Fibroblast of lung (primary cell): ENCODE data around the gene RAB10. TPM values are rescaled to one million over a fixed set of nuclear protein-coding genes. Genes with fewer than 3 reads are reported as not detected.
A peak's percentile ranks its signal among the peaks of the same experiment; 100 is the strongest.

Experiments
- DNase-seq, 2 donors: peaks; one replicate each; pipeline versions ENCODE4 v3.0.0 to v3.0.0-alpha.2; 2010; ENCODE audit warnings: low read depth in 2 of 2
- H2AFZ ChIP-seq: 2 replicates; pipeline ENCODE4 v1.5.1; 2012; ENCODE audit warnings: low read length, control low read depth, inconsistent platforms
- H3K27ac ChIP-seq: 2 replicates; pipeline ENCODE4 v1.5.1; 2011; ENCODE audit warnings: low read length, control low read depth; ENCODE audit not compliant: insufficient read depth
- H3K27me3 ChIP-seq: 2 replicates; pipeline ENCODE4 v1.5.1; 2011; ENCODE audit warnings: mild to moderate bottlenecking, low read length; ENCODE audit not compliant: control insufficient read depth, insufficient read depth
- H3K36me3 ChIP-seq: 2 replicates; pipeline ENCODE4 v1.5.1; 2011; ENCODE audit warnings: low read length; ENCODE audit not compliant: control insufficient read depth, insufficient read depth
- H3K4me1 ChIP-seq: 2 replicates; pipeline ENCODE4 v1.5.1; 2011; ENCODE audit warnings: low read length; ENCODE audit not compliant: control insufficient read depth, insufficient read depth; ENCODE audit errors: extremely low read depth
- H3K4me2 ChIP-seq: 2 replicates; pipeline ENCODE4 v1.5.1; 2011; ENCODE audit warnings: low read length, control low read depth; ENCODE audit not compliant: insufficient read depth; ENCODE audit errors: extremely low read depth
- H3K4me3 ChIP-seq, 4 experiments: fragments of 200-600 bp in 1 of 4; sonication (generic) in 1 of 4; replicated peaks in 1 of 4; 2 replicates each; pipeline ENCODE4 v1.5.1; 2011 to 2016; ENCODE audit warnings: low read length in 4 of 4, low read depth in 3 of 4, mild to moderate bottlenecking in 3 of 4, control low read depth in 2 of 4, inconsistent platforms in 1 of 4, mixed read lengths in 1 of 4; ENCODE audit not compliant: insufficient read depth in 1 of 4; ENCODE audit errors: control extremely low read depth in 1 of 4
- H3K79me2 ChIP-seq: 2 replicates; pipeline ENCODE4 v1.5.1; 2012; ENCODE audit warnings: mild to moderate bottlenecking, low read length, inconsistent platforms; ENCODE audit not compliant: control insufficient read depth, insufficient read depth
- H3K9ac ChIP-seq: 2 replicates; pipeline ENCODE4 v1.5.1; 2011; ENCODE audit warnings: mild to moderate bottlenecking, low read length, control low read depth; ENCODE audit not compliant: insufficient read depth
- H3K9me3 ChIP-seq: 2 replicates; pipeline ENCODE4 v1.5.1; 2012; ENCODE audit warnings: low read depth, low read length; ENCODE audit not compliant: control insufficient read depth, insufficient read depth
- H4K20me1 ChIP-seq: 2 replicates; pipeline ENCODE4 v1.5.1; 2011; ENCODE audit warnings: low read length; ENCODE audit not compliant: control insufficient read depth, insufficient read depth; ENCODE audit errors: extremely low read depth
- EZH2 ChIP-seq: IDR thresholded peaks from 2 replicates; pipeline ENCODE4 v1.5.1; 2012; ENCODE audit warnings: low read length, control low read depth, mild to moderate bottlenecking; ENCODE audit errors: missing control alignments
- polyA plus RNA-seq, 2 donors: library from polyadenylated mRNA; depleted of rRNA in 1 of 2; stranded (reverse) in 1 of 2; unstranded in 1 of 2; fragments of >200 nt; gene quantifications; 2 replicates each; pipeline ENCODE4 v1.2.1, GENCODE V29; 2011 to 2012; ENCODE audit warnings: missing spikeins in 1 of 2
- total RNA-seq: library from RNA; depleted of rRNA; stranded (reverse); fragments of >200 nt; gene quantifications from 2 replicates; pipeline ENCODE4 v1.2.1, GENCODE V29; 2014
- TF ChIP-seq, protein P1 (sequence below), 2 donors: IDR thresholded peaks in 1 of 2; conservative IDR thresholded peaks in 1 of 2; 1 replicate in 1 of 2; 2 replicates in 1 of 2; pipeline ENCODE4 v1.5.1; 2011 to 2012; ENCODE audit warnings: low read length in 2 of 2, control low read depth in 1 of 2, inconsistent platforms in 1 of 2, low read depth in 1 of 2, mild to moderate bottlenecking in 1 of 2

The RAB10 gene
- total and polyA plus RNA-seq, 2 donors (not counting 1 experiment from before 2014, with no cell fraction given) = 94.1 to 253 TPM

DNA sequence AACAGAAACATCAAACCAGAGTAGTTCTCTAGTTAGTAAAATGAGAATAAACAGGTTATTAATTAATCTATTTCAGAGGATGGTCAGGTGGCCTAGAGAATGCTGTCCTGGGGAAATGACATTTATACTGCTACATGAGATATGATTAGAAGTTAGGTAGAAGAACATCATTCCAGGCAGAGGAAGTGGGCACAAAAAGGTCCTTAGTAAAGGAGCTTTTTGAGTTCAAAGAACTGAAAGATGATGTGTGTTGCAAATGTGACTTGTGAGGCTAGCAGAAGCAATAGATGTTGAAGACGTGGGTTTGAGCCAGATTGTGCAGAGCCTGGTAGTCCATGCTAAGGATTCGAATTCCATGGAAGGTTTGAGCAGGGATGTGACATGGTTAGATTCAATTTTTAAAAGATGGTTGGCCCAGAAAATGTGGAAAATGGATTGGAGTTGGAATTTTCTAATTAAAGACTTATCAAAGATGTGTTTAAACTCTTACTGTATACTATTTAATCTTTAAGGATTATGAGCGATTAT, 34.2 kb downstream of the RAB10 start:
- Histone ChIP-seq H3K4me3 (no peak overlapping the region), H3K27ac (peak overlapping the region; percentile 71), H3K4me2 (peak overlapping the region; percentile 52), H3K9me3 (no peaks in the 10 kb centered on the region), H3K9ac (no peak overlapping the region), H3K79me2 (peaks cover 62% of the 10 kb centered on the region), H4K20me1 (no peaks in the 10 kb centered on the region), H3K4me1 (peaks cover 5% of the 10 kb centered on the region), H2AFZ (no peak overlapping the region), H3K27me3 (no peaks in the 10 kb centered on the region), H3K36me3 (no peaks in the 10 kb centered on the region)
- no peak for DNase-seq
- TF ChIP-seq EZH2 = no peak
- TF ChIP-seq, protein P1, sequence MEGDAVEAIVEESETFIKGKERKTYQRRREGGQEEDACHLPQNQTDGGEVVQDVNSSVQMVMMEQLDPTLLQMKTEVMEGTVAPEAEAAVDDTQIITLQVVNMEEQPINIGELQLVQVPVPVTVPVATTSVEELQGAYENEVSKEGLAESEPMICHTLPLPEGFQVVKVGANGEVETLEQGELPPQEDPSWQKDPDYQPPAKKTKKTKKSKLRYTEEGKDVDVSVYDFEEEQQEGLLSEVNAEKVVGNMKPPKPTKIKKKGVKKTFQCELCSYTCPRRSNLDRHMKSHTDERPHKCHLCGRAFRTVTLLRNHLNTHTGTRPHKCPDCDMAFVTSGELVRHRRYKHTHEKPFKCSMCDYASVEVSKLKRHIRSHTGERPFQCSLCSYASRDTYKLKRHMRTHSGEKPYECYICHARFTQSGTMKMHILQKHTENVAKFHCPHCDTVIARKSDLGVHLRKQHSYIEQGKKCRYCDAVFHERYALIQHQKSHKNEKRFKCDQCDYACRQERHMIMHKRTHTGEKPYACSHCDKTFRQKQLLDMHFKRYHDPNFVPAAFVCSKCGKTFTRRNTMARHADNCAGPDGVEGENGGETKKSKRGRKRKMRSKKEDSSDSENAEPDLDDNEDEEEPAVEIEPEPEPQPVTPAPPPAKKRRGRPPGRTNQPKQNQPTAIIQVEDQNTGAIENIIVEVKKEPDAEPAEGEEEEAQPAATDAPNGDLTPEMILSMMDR (conservative IDR thresholded peaks at IDR 0.05 in 1 of 2, IDR thresholded peaks at IDR 0.05 in 1 of 2; ENCODE audit: low read depth in 1 of 2, low read length in 2 of 2) = no peak

DNA sequence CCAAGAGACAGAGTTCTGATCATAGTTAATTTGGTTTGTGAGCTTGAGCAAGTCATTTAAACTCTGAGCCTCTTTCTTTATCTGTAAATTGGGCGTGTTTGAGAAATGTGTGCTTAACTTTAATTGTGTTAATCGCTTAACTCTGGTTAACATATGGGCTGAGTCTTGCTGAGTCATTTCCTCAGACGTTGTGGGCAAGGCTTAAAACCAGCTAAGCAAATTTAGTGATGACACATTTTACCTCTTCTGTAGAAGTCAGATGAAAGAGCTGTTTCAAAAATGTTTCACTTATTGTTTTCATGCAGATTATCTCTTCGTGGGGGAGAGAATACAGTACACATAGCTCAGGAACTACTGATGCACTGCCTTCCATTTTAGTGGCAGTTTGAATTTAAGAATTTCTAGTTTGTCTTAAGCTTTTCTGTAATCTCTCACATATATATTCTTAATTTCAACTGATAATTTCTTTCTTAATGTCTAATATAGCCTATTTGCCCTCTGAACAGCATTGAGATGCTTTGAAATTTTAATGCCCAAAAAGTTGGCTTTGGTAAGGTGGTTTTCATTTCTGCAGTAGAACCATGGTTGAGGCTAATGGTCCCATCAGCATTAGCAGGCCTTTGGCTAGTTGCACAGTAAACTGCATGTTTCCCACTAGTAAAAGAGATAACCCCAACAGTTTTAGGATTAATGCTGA, 34.9 kb downstream of the RAB10 start:
- Histone ChIP-seq H4K20me1 (no peaks in the 10 kb centered on the region), H3K9ac (no peak overlapping the region), H3K4me1 (peaks cover 5% of the 10 kb centered on the region), H2AFZ (no peak overlapping the region), H3K27ac (peak overlapping the region; percentile 71), H3K79me2 (peaks cover 63% of the 10 kb centered on the region), H3K36me3 (no peaks in the 10 kb centered on the region), H3K4me3 (peak overlapping the region in 1 of 4 experiments; percentile 3), H3K9me3 (no peaks in the 10 kb centered on the region), H3K27me3 (no peaks in the 10 kb centered on the region), H3K4me2 (peak overlapping the region; percentile 72)
- TF ChIP-seq, protein P1 (conservative IDR thresholded peaks at IDR 0.05 in 1 of 2, IDR thresholded peaks at IDR 0.05 in 1 of 2; ENCODE audit: low read depth in 1 of 2, low read length in 2 of 2) = no peak
- no peak for TF ChIP-seq EZH2
- peak; percentile 82 to 93 for DNase-seq

DNA sequence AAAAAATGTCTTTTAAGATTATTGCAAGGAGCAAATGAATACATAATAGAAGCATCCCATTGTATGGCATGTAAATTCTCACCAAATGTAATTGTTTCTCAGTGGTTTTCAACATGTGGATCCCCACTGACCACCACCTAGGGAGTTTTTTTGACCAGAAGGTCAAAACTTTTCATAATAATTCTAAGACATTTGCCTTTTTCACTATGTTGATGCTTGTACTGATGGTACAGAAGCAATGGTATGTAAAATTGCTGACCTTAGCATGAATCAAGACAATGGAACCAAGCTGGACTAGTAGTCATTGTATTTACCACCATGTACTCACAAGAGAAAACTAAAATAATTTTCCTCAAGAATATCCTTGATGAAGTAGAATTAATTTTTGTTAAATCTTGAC, 36.8 kb downstream of the RAB10 start:
- TF ChIP-seq, protein P1 (conservative IDR thresholded peaks at IDR 0.05 in 1 of 2, IDR thresholded peaks at IDR 0.05 in 1 of 2; ENCODE audit: low read depth in 1 of 2, low read length in 2 of 2) = no peak
- TF ChIP-seq EZH2 = no peak
- no peaks in the 10 kb centered on the region for H3K9me3 ChIP-seq
- no peak overlapping the region for H3K27ac ChIP-seq
- DNase-seq = no peak
- H3K4me3 ChIP-seq = no peak overlapping the region
- H2AFZ ChIP-seq = no peak overlapping the region
- peaks cover 70% of the 10 kb centered on the region for H3K79me2 ChIP-seq
- no peak overlapping the region for H3K9ac ChIP-seq
- no peaks in the 10 kb centered on the region for H3K27me3 ChIP-seq
- no peaks in the 10 kb centered on the region for H3K36me3 ChIP-seq
- H3K4me1 ChIP-seq = peaks cover 5% of the 10 kb centered on the region
- no peaks in the 10 kb centered on the region for H4K20me1 ChIP-seq
- no peak overlapping the region for H3K4me2 ChIP-seq
